Psoas muscle (tissue), 8 donors: ENCODE results near the gene PPP1CB. TPM values are rescaled to one million over a fixed set of nuclear protein-coding genes. Genes with fewer than 3 reads are reported as not detected.

Experiments
- ATAC-seq, 4 donors: fragments of 200-7000 bp; cut with Tn5 transposase; one replicate each; pipeline ENCODE4 v1.9.1; 2020; ENCODE audit warnings: moderate library complexity in 3 of 4, mild to moderate bottlenecking in 2 of 4
- DNase-seq, 2 donors: peaks; one replicate each; pipeline ENCODE4 v3.0.0-alpha.2; 2020
- H3K27ac ChIP-seq: fragments of 200-600 bp; one replicate; pipeline ENCODE4 v1.8.0; 2022
- H3K27me3 ChIP-seq, 3 donors: fragments of 200-600 bp in 1 of 3; one replicate each; pipeline versions ENCODE4 v1.6.1 to v1.8.0; 2013 to 2022; ENCODE audit warnings: low read length in 2 of 3, mild to moderate bottlenecking in 2 of 3, moderate library complexity in 1 of 3; ENCODE audit not compliant: insufficient read depth in 3 of 3
- H3K36me3 ChIP-seq, 2 donors: fragments of 200-600 bp in 1 of 2; one replicate each; pipeline versions ENCODE4 v1.6.1 to v1.8.0; 2013 to 2022; ENCODE audit warnings: low read depth in 1 of 2, mild to moderate bottlenecking in 1 of 2, moderate library complexity in 1 of 2; ENCODE audit not compliant: insufficient read depth in 1 of 2
- H3K4me1 ChIP-seq: fragments of 200-600 bp; one replicate; pipeline ENCODE4 v1.8.0; 2022
- H3K4me3 ChIP-seq: fragments of 200-600 bp; one replicate; pipeline ENCODE4 v1.8.0; 2022; ENCODE audit warnings: mild to moderate bottlenecking
- H3K9me3 ChIP-seq: fragments of 200-600 bp; one replicate; pipeline ENCODE4 v1.8.0; 2022
- CTCF ChIP-seq: fragments of 200-600 bp; IDR thresholded peaks from one replicate; pipeline ENCODE4 v1.8.0; 2022; ENCODE audit warnings: antibody characterized with exemption
- WGBS, 3 donors: extraction: QIAGEN DNeasy Blood & Tissue Kit; methylation state at CpG; one replicate each; pipeline versions ENCODE4 v1.1.6 to v1.1.7; 2013; 5-methylcytosine and 5-hydroxymethylcytosine counted together
- intact Hi-C, 2 donors: fragments of 100-400 bp; cut with DNase I; formaldehyde crosslinking; loops; one replicate each; pipeline versions ENCODE4 v1.11.0 to v1.14.2; 2022
- polyA plus RNA-seq, 3 donors: library from polyadenylated mRNA; stranded (reverse); fragments of 200-250 nt; gene quantifications; one replicate each; pipeline ENCODE4 v1.2.3, GENCODE V29; 2013
- total RNA-seq, 4 donors: library from RNA; stranded (reverse); fragmentation: NEBNext Ultra II Directional in 2 of 4; extraction: Animal tissue kit (Norgen Biotek cat#: 25700) in 2 of 4; gene quantifications; one replicate each; pipeline versions ENCODE4 v1.2.1 to v1.2.4, GENCODE V29; 2021 to 2023
- donor health status: healthy with polysubstance abuse.
- donor health status: DM: no; HTN: no; CAD: no; lungs with moderate emphysema.
- donor health status: Bipolar disorder and iron deficiency.
- donor health status: healthy.
- donor health status: DM: yes; HTN: yes; CAD: no.
- donor health status: DM: no; HTN: no; CAD: no.
- donor health status: DM: no; HTN: no; CAD: no.
- donor health status: DM: yes; HTN: yes; CAD: no.

The PPP1CB gene
- total and polyA plus RNA-seq, 7 donors: 191 to 628 (median 448) TPM

GRCh38 chr2:28828382-28828781, 76.8 kb downstream of the PPP1CB start:
- TF ChIP-seq CTCF: no peak
- Histone ChIP-seq H3K27ac (no peak overlapping the region), H3K4me1 (no peaks in the 10 kb centered on the region), H3K4me3 (no peak overlapping the region), H3K36me3 (no peaks in the 10 kb centered on the region), H3K27me3 (no peaks in the 10 kb centered on the region), H3K9me3 (no peaks in the 10 kb centered on the region)
- no peak for DNase-seq
- no peak for ATAC-seq
- 92 to 97% (median 92%) methylated on average over 2 of the region's 2 CpGs for WGBS, 3 donors
- intact Hi-C loops: loop anchor here (10.0 kb wide), 2 partner anchors 186 to 366 kb away; no protein-coding TSS in a partner anchor

- ATAC-seq (no peak), DNase-seq (no peak)
- no peak for TF ChIP-seq CTCF
- H3K4me1 ChIP-seq: no peaks in the 10 kb centered on the region
- 90 to 96% (median 91%) methylated on average over 2 of the region's 2 CpGs for WGBS, 3 donors
- H3K27me3 ChIP-seq: no peaks in the 10 kb centered on the region
- no peaks in the 10 kb centered on the region for H3K36me3 ChIP-seq
- H3K27ac ChIP-seq: no peak overlapping the region
- intact Hi-C loops: no loop called here
- no peaks in the 10 kb centered on the region for H3K9me3 ChIP-seq
- H3K4me3 ChIP-seq: no peak overlapping the region
Observed at GRCh38 chr2:28833740-28834470, 82.3 kb downstream of the PPP1CB start.

- Histone ChIP-seq H3K9me3 (no peaks in the 10 kb centered on the region), H3K27ac (no peak overlapping the region), H3K4me1 (no peaks in the 10 kb centered on the region), H3K4me3 (no peak overlapping the region), H3K27me3 (no peaks in the 10 kb centered on the region), H3K36me3 (no peaks in the 10 kb centered on the region)
- intact Hi-C loops: no loop called here
- 60 to 68% (median 67%) methylated on average over 2 of the region's 2 CpGs for WGBS, 3 donors
- DNase-seq (no peak), ATAC-seq (no peak)
- no peak for TF ChIP-seq CTCF
Observed at GRCh38 chr2:28835781-28836180, 84.2 kb downstream of the PPP1CB start.

GRCh38 chr2:28838971-28839370, 87.3 kb downstream of the PPP1CB start:
- H3K9me3 ChIP-seq: no peaks in the 10 kb centered on the region
- 92 to 93% (median 93%) methylated on average over 2 of the region's 2 CpGs for WGBS, 3 donors
- no peak overlapping the region for H3K27ac ChIP-seq
- no peaks in the 10 kb centered on the region for H3K27me3 ChIP-seq
- no peaks in the 10 kb centered on the region for H3K4me1 ChIP-seq
- peaks cover 0 to under 1% of the 10 kb centered on the region in 2 donors for H3K36me3 ChIP-seq
- ATAC-seq (no peak), DNase-seq (no peak)
- no peak overlapping the region for H3K4me3 ChIP-seq
- intact Hi-C loops: no loop called here
- no peak for TF ChIP-seq CTCF

GRCh38 chr2:28842042-28842441, 90.4 kb downstream of the PPP1CB start:
- H3K36me3 ChIP-seq: peaks cover 0 to 6% of the 10 kb centered on the region in 2 donors
- intact Hi-C loops: no loop called here
- 56 to 58% (median 56%) methylated on average over 3 of the region's 3 CpGs for WGBS, 3 donors
- H3K27me3 ChIP-seq: no peaks in the 10 kb centered on the region
- ATAC-seq (no peak), DNase-seq (no peak)
- peaks cover 8% of the 10 kb centered on the region for H3K4me1 ChIP-seq
- no peaks in the 10 kb centered on the region for H3K9me3 ChIP-seq
- TF ChIP-seq CTCF: no peak
- no peak overlapping the region for H3K4me3 ChIP-seq
- no peak overlapping the region for H3K27ac ChIP-seq
